C4-2B (cell line): ENCODE data around the gene DDX54.

ENCODE experiments used
- H3K27ac ChIP-seq: fragments of 450-650 bp; 2 replicates; pipeline ENCODE4 v1.5.1; 2017
- CTCF ChIP-seq: fragments of 450-650 bp; conservative IDR thresholded peaks from 2 replicates; pipeline ENCODE4 v1.5.1; 2017; ENCODE audit warnings: mild to moderate bottlenecking
- ZFX ChIP-seq: fragments of 450-650 bp; IDR thresholded peaks from 2 replicates; pipeline ENCODE4 v1.6.1; 2017

DDX54 gene

GRCh38 chr12:113152196-113152834, 33.0 kb downstream of the DDX54 start:
- no peak overlapping the region; the same call in 1 of the 2 replicates for H3K27ac ChIP-seq
- TF ChIP-seq CTCF (no peak), ZFX (no peak)

GRCh38 chr12:113151655-113152054, 33.6 kb downstream of the DDX54 start:
- TF ChIP-seq CTCF (no peak), ZFX (no peak)
- H3K27ac ChIP-seq: no peak overlapping the region

DNA sequence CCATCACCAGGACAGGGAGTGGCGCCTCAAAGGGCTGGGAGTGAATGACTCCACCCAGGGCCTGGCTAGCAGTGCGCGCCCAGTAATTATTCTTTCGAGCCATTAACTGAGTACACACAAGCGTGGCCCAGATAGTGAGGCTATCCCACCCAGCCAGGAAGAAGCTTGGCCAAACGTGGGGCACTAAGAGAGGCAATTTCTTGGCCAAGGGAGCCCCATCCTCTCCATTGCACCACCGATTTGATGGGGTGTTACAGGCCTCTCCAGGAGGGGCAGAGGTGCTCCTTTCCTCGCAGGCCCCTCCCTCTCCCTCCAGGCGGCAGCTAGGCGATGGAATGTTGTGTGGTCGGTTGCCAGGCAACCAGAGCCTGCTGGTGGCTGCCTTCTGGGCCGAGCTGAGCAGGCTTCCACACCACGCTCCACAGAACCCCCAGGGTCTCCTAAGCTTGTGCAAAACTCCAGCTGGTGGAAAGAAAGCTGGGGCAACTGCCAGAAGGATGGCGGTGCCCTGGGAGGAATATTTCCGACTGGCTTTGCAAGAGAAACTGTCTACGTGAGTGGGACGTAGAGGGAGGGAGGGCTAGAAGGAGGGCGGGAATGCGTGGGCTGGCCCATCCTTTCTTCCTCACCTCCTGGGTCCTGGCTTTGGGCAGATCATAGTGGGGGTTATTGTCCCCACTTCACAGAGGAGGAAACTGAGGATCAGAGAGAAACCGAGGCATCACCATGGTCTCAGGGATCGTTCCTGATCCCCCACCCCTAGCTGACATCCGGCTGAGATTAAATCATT, 35.7 kb downstream of the DDX54 start, which contains the start of gene CFAP73:
Gene CFAP73 (plus strand): TSS at position 364 of the 790 bp plus-strand sequence. CDS start 134 bp downstream, at position 498.
- TF ChIP-seq CTCF (no peak), ZFX (no peak)
- no peak within 1 kb of the TSS for H3K27ac ChIP-seq

DNA sequence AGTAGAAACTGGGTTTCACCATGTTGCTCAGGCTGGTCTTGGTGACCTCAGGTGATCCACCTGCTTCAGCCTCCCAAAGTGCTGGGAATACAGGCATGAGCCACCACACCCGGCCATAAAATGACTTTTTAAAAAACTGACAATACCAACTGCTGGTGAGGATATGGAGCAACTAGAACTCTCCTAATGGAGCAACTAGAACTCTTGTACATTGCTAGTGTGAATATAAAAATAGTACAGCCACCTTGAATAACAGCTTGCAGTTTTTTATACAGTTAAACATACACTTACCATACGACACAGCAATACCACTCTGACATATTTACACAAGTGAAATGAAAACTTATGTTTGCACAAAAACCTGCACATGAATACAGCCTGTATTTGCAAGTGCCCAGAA, 38.3 kb downstream of the DDX54 start:
- TF ChIP-seq ZFX (no peak), CTCF (no peak)
- H3K27ac ChIP-seq: no peak overlapping the region

DNA sequence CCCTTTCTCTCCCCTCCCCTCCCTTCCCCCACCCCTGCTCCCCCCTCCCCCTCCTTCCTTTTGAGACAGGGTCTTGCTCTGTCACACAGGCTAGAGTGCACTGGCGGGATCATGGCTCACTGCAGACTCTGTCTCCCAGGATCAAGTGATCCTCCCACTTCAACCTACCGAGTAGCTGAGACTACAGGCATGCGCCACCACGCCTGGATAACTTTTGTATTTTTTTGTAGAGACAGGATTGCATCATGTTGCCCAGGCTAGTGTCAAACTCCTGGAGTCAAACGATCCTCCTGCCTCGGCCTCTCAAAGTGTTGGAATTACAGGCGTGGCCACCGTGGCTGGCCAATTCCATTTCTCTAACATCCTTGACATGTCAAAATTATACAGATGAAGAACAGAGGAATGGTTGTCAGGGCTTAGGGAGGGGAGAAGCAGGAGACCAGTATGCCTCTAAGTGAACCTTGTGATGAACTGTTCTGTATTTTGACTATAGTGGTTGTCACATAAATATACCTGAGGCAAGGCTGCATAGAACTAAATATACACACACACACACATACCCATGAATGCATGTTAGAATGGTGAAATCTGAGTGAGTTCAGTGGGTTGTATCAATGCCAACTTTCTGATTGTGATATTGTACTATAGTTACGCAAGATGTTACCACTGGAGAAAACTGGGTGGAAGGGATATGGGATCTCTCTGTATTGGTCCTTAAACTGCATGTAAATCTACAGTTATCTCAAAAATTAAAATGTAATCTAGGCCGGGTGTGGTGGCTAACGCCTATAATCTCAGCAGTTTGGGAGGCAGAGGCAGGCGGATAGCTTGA, 39.3 kb downstream of the DDX54 start:
- no peak for TF ChIP-seq ZFX
- TF ChIP-seq CTCF: no peak
- H3K27ac ChIP-seq: no peak overlapping the region

- TF ChIP-seq CTCF (no peak), ZFX (no peak)
- H3K27ac ChIP-seq: no peak overlapping the region
Observed at GRCh38 chr12:113144806-113145205, 40.5 kb downstream of the DDX54 start.

- H3K27ac ChIP-seq: no peak overlapping the region
Observed at GRCh38 chr12:113143959-113144358, 41.3 kb downstream of the DDX54 start.

More at GRCh38 chr12:113143959-113144358, 41.3 kb downstream of the DDX54 start:
- TF ChIP-seq CTCF (no peak), ZFX (no peak)
